A673 (cell line): ENCODE data around the gene ARPC2.

ENCODE experiments used
- EZH2 ChIP-seq: fragments of 200-600 bp; sonication (generic); IDR thresholded peaks from 2 replicates; pipeline ENCODE4 v1.6.1; 2017; ENCODE audit warnings: borderline replicate concordance, low read depth, mild to moderate bottlenecking, mixed read lengths, antibody characterized with exemption, low read length; ENCODE audit not compliant: poor library complexity, severe bottlenecking
- TF ChIP-seq, protein P1 (sequence below): fragments of 300-800, 200-600 bp; sonication (generic); conservative IDR thresholded peaks from 2 replicates; pipeline ENCODE4 v1.5.1; 2017; ENCODE audit warnings: low read depth, mild to moderate bottlenecking, antibody characterized with exemption, low read length, moderate library complexity, mixed read lengths

- TF ChIP-seq, protein P1, sequence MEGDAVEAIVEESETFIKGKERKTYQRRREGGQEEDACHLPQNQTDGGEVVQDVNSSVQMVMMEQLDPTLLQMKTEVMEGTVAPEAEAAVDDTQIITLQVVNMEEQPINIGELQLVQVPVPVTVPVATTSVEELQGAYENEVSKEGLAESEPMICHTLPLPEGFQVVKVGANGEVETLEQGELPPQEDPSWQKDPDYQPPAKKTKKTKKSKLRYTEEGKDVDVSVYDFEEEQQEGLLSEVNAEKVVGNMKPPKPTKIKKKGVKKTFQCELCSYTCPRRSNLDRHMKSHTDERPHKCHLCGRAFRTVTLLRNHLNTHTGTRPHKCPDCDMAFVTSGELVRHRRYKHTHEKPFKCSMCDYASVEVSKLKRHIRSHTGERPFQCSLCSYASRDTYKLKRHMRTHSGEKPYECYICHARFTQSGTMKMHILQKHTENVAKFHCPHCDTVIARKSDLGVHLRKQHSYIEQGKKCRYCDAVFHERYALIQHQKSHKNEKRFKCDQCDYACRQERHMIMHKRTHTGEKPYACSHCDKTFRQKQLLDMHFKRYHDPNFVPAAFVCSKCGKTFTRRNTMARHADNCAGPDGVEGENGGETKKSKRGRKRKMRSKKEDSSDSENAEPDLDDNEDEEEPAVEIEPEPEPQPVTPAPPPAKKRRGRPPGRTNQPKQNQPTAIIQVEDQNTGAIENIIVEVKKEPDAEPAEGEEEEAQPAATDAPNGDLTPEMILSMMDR: no peak
- TF ChIP-seq EZH2: no peak
Measured at GRCh38 chr2:218290316-218291261, 73.6 kb downstream of the ARPC2 start.
